Panc1 (cell line): ENCODE results near the gene ADGRD1. TPM values are rescaled to one million over a fixed set of nuclear protein-coding genes. Genes with fewer than 3 reads are reported as not detected.

Experiments used
- ATAC-seq: fragments of 200-7000 bp; cut with Tn5 transposase; 2 replicates; pipeline ENCODE4 v1.9.1; 2020; ENCODE audit warnings: mild to moderate bottlenecking, moderate library complexity
- BruUV-seq: library from RNA; stranded (reverse); fragments of 400-500 nt; replicated peaks from 2 replicates; lab custom pipeline; 2021; lab: Mats Ljungman, UMichigan
- CTCF ChIA-PET: fragments of 300-600 bp; sonication (Branson Sonifier 250); formaldehyde crosslinking; loops from one replicate; lab custom pipeline; 2022; ENCODE audit warnings: antibody characterized with exemption; lab: Charles Lee
- POLR2A ChIA-PET: fragments of 300-600 bp; sonication (Branson Sonifier 250); formaldehyde crosslinking; loops from one replicate; lab custom pipeline; 2022; ENCODE audit warnings: antibody characterized with exemption; lab: Charles Lee
- DNase-seq: peaks from one replicate; pipeline ENCODE4 v3.0.0-alpha.2; 2010; ENCODE audit warnings: low read depth, low spot score
- H3K27ac ChIP-seq: 2 replicates; pipeline ENCODE4 v1.5.1; 2011; ENCODE audit warnings: mild to moderate bottlenecking, low read length, inconsistent platforms
- H3K27me3 ChIP-seq: fragments of 200-500 bp; sonication (Bioruptor generic); 2 replicates; pipeline ENCODE4 v1.6.0; 2014; ENCODE audit warnings: low read length, inconsistent platforms; ENCODE audit not compliant: control insufficient read depth, insufficient read depth
- H3K36me3 ChIP-seq: fragments of 200-500 bp; sonication (Bioruptor generic); 2 replicates; pipeline ENCODE4 v1.5.1; 2014; ENCODE audit warnings: inconsistent platforms, mild to moderate bottlenecking, low read length, moderate library complexity; ENCODE audit not compliant: control insufficient read depth, insufficient read depth
- H3K4me1 ChIP-seq: 2 replicates; pipeline ENCODE4 v1.5.1; 2011; ENCODE audit warnings: inconsistent platforms, mild to moderate bottlenecking, low read length, moderate library complexity; ENCODE audit not compliant: control insufficient read depth, insufficient read depth
- H3K4me3 ChIP-seq, 2 experiments: 2 replicates each; pipeline ENCODE4 v1.5.1; 2011 to 2012; ENCODE audit warnings: low read depth in 2 of 2, low read length in 2 of 2, mild to moderate bottlenecking in 2 of 2, inconsistent platforms in 1 of 2, moderate library complexity in 1 of 2
- H3K9me3 ChIP-seq: fragments of 200-500 bp; sonication (Bioruptor generic); 2 replicates; pipeline ENCODE4 v1.5.1; 2014; ENCODE audit warnings: low read depth, mild to moderate bottlenecking, inconsistent platforms, low read length, moderate library complexity; ENCODE audit not compliant: control insufficient read depth, insufficient read depth
- POLR2AphosphoS5 ChIP-seq: IDR thresholded peaks from 2 replicates; pipeline ENCODE4 v1.6.1; 2012; ENCODE audit warnings: mild to moderate bottlenecking, low read depth, low read length, moderate library complexity
- SIN3A ChIP-seq: IDR thresholded peaks from 2 replicates; pipeline ENCODE4 v1.6.1; 2012; ENCODE audit warnings: low read depth, mild to moderate bottlenecking, low read length, moderate library complexity, borderline replicate concordance; ENCODE audit not compliant: insufficient read depth
- TCF7L2 ChIP-seq: IDR thresholded peaks from 2 replicates; pipeline ENCODE4 v1.6.1; 2011; ENCODE audit warnings: mild to moderate bottlenecking, low read depth, low read length, inconsistent platforms
- in situ Hi-C: cut with HindIII; loops from 2 replicates; pipeline ENCODE4 v1.10.0; 2016; ENCODE audit warnings: low sequenced_read_pairs, low pct_unique_long_range_greater_than_20kb
- intact Hi-C: fragments of 100-400 bp; cut with micrococcal nuclease; formaldehyde crosslinking; loops from one replicate; pipeline ENCODE4 v1.10.0; 2022; ENCODE audit not compliant: unreplicated experiment
- total RNA-seq: library from RNA; stranded (reverse); gene quantifications from one replicate; pipeline ENCODE4 v1.2.1, GENCODE V29; 2021; ENCODE audit not compliant: unreplicated experiment
- TF ChIP-seq, protein P1 (sequence below): fragments of 450-650 bp; IDR thresholded peaks from 2 replicates; pipeline ENCODE4 v1.5.1; 2017; ENCODE audit warnings: mild to moderate bottlenecking
- TF ChIP-seq, protein P2 (sequence below), 2 experiments: IDR thresholded peaks; 2 replicates each; pipeline ENCODE4 v1.6.1; 2011 to 2012; ENCODE audit warnings: low read depth in 2 of 2, control low read depth in 1 of 2, low read length in 1 of 2, mild to moderate bottlenecking in 1 of 2, moderate library complexity in 1 of 2; ENCODE audit not compliant: insufficient read depth in 1 of 2

ADGRD1 gene
- total RNA-seq, 1 experiment from 2014 or later = 0.21 TPM

DNA sequence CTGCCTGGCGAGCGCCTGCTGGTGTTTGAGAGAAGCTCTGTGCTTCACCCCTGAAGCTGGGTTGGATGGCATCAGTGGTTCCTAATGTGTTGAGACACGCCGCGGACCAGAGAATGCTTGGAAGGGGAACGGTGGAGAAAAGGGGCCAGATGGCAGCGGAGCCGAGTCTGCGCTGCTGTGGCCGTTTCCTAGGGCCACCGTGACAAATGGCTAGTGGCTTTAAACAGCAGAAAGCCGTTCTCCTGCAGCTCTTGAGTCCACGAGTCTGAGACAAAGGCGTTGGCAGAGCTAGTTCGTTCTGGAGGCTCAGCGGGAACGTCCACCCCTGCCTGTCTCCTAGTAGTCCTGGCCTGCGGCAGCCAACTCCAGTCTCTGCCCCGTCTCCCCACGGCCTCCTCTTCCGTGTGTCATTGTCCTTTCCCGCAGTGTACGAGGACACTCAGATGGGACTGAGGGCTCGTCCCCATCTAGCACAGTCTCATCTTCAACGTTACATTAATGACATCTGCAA, 103.6 kb downstream of the ADGRD1 start:
- ChIA-PET POLR2A (no interaction called here), CTCF (no interaction called here)
- Histone ChIP-seq H3K36me3 (no peaks in the 10 kb centered on the region), H3K9me3 (no peaks in the 10 kb centered on the region), H3K4me1 (no peaks in the 10 kb centered on the region), H3K27ac (no peak overlapping the region), H3K4me3 (no peak overlapping the region), H3K27me3 (peaks cover 21% of the 10 kb centered on the region; the same call in 1 of the 2 replicates)
- in situ Hi-C loops (no loop called here), intact Hi-C loops (no loop called here)
- TF ChIP-seq TCF7L2 (no peak), POLR2AphosphoS5 (no peak), SIN3A (no peak)
- TF ChIP-seq, protein P1, sequence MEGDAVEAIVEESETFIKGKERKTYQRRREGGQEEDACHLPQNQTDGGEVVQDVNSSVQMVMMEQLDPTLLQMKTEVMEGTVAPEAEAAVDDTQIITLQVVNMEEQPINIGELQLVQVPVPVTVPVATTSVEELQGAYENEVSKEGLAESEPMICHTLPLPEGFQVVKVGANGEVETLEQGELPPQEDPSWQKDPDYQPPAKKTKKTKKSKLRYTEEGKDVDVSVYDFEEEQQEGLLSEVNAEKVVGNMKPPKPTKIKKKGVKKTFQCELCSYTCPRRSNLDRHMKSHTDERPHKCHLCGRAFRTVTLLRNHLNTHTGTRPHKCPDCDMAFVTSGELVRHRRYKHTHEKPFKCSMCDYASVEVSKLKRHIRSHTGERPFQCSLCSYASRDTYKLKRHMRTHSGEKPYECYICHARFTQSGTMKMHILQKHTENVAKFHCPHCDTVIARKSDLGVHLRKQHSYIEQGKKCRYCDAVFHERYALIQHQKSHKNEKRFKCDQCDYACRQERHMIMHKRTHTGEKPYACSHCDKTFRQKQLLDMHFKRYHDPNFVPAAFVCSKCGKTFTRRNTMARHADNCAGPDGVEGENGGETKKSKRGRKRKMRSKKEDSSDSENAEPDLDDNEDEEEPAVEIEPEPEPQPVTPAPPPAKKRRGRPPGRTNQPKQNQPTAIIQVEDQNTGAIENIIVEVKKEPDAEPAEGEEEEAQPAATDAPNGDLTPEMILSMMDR = no peak
- TF ChIP-seq, protein P2, sequence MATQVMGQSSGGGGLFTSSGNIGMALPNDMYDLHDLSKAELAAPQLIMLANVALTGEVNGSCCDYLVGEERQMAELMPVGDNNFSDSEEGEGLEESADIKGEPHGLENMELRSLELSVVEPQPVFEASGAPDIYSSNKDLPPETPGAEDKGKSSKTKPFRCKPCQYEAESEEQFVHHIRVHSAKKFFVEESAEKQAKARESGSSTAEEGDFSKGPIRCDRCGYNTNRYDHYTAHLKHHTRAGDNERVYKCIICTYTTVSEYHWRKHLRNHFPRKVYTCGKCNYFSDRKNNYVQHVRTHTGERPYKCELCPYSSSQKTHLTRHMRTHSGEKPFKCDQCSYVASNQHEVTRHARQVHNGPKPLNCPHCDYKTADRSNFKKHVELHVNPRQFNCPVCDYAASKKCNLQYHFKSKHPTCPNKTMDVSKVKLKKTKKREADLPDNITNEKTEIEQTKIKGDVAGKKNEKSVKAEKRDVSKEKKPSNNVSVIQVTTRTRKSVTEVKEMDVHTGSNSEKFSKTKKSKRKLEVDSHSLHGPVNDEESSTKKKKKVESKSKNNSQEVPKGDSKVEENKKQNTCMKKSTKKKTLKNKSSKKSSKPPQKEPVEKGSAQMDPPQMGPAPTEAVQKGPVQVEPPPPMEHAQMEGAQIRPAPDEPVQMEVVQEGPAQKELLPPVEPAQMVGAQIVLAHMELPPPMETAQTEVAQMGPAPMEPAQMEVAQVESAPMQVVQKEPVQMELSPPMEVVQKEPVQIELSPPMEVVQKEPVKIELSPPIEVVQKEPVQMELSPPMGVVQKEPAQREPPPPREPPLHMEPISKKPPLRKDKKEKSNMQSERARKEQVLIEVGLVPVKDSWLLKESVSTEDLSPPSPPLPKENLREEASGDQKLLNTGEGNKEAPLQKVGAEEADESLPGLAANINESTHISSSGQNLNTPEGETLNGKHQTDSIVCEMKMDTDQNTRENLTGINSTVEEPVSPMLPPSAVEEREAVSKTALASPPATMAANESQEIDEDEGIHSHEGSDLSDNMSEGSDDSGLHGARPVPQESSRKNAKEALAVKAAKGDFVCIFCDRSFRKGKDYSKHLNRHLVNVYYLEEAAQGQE (IDR thresholded peaks at IDR 0.05; ENCODE audit: insufficient read depth in 1 of 2, low read depth in 2 of 2, low read length in 1 of 2) = no peak
- no peak for ATAC-seq
- no peak for DNase-seq
- BruUV-seq = no TSS peak

DNA sequence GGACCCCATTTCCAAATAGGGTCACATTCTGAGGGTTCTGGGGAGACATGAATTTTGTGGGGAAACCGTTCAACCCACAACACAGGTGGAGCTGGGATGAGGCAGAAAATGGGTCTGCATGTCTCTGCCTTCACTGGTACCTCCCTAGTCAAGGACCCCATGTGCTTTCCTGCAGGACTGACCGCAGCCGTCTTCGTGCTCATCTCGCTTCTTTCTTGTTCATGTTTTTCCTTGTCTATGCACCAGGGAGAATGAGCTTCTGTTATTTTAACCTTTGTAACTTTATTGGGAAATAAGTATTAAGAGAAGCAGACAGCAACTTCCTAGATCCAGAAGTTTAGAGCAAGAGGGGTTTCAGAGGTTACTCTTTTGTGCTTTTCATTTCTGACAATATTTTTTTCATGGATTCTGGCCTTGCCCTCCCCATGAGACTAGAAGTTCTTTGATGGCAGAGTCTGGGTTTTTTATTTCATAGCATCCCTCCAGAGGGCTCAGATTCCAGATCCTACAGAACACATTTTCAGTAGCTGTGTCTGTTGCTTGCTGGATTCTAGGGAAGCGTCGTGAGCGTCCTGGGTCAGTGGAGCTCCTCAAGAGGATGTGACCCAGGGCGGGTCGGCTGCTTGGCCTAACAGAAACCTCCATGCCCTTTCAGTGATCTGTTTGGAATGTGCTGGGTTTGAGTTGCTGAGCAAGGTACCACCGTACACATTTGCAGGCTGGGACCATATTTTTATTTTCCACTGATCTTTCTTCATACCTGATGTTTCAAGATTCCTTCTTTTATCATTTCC, 104.2 kb downstream of the ADGRD1 start:
- ChIA-PET POLR2A (no interaction called here), CTCF (no interaction called here)
- no peak for ATAC-seq

More for the DNA sequence above, 104.2 kb downstream of the ADGRD1 start:
- intact Hi-C loops = no loop called here
- no TSS peak for BruUV-seq
- no peak for DNase-seq
- H3K36me3 ChIP-seq = no peaks in the 10 kb centered on the region
- no peak overlapping the region for H3K4me3 ChIP-seq
- no peak overlapping the region for H3K27ac ChIP-seq
- H3K27me3 ChIP-seq = peaks cover 21% of the 10 kb centered on the region; the same call in 1 of the 2 replicates
- in situ Hi-C loops = no loop called here
- no peak for TF ChIP-seq TCF7L2
- TF ChIP-seq, protein P2 (IDR thresholded peaks at IDR 0.05; ENCODE audit: insufficient read depth in 1 of 2, low read depth in 2 of 2, low read length in 1 of 2) = no peak
- TF ChIP-seq, protein P1 = no peak
- TF ChIP-seq SIN3A = no peak
- TF ChIP-seq POLR2AphosphoS5 = no peak
- no peaks in the 10 kb centered on the region for H3K4me1 ChIP-seq
- H3K9me3 ChIP-seq = no peaks in the 10 kb centered on the region
